Endothelial cell of umbilical vein (primary cell): ENCODE measurements around the gene LTBP2. TPM values are rescaled to one million over a fixed set of nuclear protein-coding genes. Genes with fewer than 3 reads are reported as not detected.

ENCODE experiments used
- BruUV-seq: library from RNA; stranded (reverse); fragments of 400-500 nt; replicated peaks from 2 replicates; lab custom pipeline; 2021; lab: Mats Ljungman, UMichigan
- CTCF ChIA-PET: fragments of 300-600, 350-600 bp; sonication (Branson Sonifier 250); formaldehyde crosslinking; loops from one replicate; lab custom pipeline; 2021; ENCODE audit warnings: antibody characterized with exemption, inconsistent platforms; lab: Charles Lee
- POLR2A ChIA-PET: fragments of 300-600, 350-600 bp; sonication (Branson Sonifier 250); formaldehyde crosslinking; loops from one replicate; lab custom pipeline; 2021; ENCODE audit warnings: antibody characterized with exemption, inconsistent platforms; lab: Charles Lee
- DNase-seq: peaks from one replicate; pipeline ENCODE4 v3.0.0-alpha.2; 2011; ENCODE audit warnings: low read depth, low spot score
- FAIRE-seq: peaks from 2 replicates; lab custom pipeline; 2011; peaks lifted over from hg19 to GRCh38; lab: Jason Lieb, UNC
- H2AFZ ChIP-seq: 2 replicates; pipeline ENCODE4 v1.6.0; 2012; ENCODE audit warnings: low read depth, low read length, control low read depth, inconsistent platforms
- H3K27ac ChIP-seq: 2 replicates; pipeline ENCODE4 v1.5.1; 2011; ENCODE audit warnings: low read depth, mild to moderate bottlenecking, control low read depth, low read length, moderate library complexity; ENCODE audit not compliant: insufficient read depth
- H3K27me3 ChIP-seq, 2 experiments: 2 replicates each; pipeline versions ENCODE4 v1.6.0 to v1.6.1; 2011; ENCODE audit warnings: low read length in 2 of 2, mixed read lengths in 1 of 2; ENCODE audit not compliant: control insufficient read depth in 2 of 2, insufficient read depth in 2 of 2
- H3K36me3 ChIP-seq, 2 experiments: 2 replicates in 1 of 2; 3 replicates in 1 of 2; pipeline ENCODE4 v1.5.1; 2011; ENCODE audit warnings: low read length in 2 of 2, mild to moderate bottlenecking in 1 of 2, moderate library complexity in 1 of 2; ENCODE audit not compliant: control insufficient read depth in 2 of 2, insufficient read depth in 2 of 2; ENCODE audit errors: extremely low read depth in 1 of 2
- H3K4me1 ChIP-seq: 3 replicates; pipeline ENCODE4 v1.5.1; 2011; ENCODE audit warnings: mild to moderate bottlenecking, low read length; ENCODE audit not compliant: control insufficient read depth, insufficient read depth; ENCODE audit errors: extremely low read depth
- H3K4me2 ChIP-seq: 2 replicates; pipeline ENCODE4 v1.6.1; 2011; ENCODE audit warnings: low read length, control low read depth, mixed read lengths; ENCODE audit not compliant: insufficient read depth
- H3K4me3 ChIP-seq, 3 experiments: fragments of 200-600 bp in 1 of 3; sonication (generic), shearing (Covaris generic) in 1 of 3; replicated peaks in 1 of 3; 2 replicates each; pipeline ENCODE4 v1.5.1; 2011 to 2016; ENCODE audit warnings: control low read depth in 3 of 3, low read length in 3 of 3, mild to moderate bottlenecking in 2 of 3, inconsistent platforms in 1 of 3, low read depth in 1 of 3, moderate library complexity in 1 of 3; ENCODE audit not compliant: insufficient read depth in 1 of 3
- H3K79me2 ChIP-seq: 2 replicates; pipeline ENCODE4 v1.6.0; 2012; ENCODE audit warnings: low read length, inconsistent platforms; ENCODE audit not compliant: control insufficient read depth, insufficient read depth
- H3K9ac ChIP-seq: replicated peaks from 2 replicates; pipeline ENCODE3; 2011; ENCODE audit warnings: low read length, control low read depth; ENCODE audit not compliant: insufficient read depth; ENCODE audit errors: extremely low read depth
- H3K9me1 ChIP-seq: replicated peaks from 3 replicates; pipeline ENCODE4 v1.6.0; 2011; ENCODE audit warnings: mild to moderate bottlenecking, low read length; ENCODE audit not compliant: control insufficient read depth, insufficient read depth; ENCODE audit errors: extremely low read depth
- H3K9me3 ChIP-seq: replicated peaks from 2 replicates; pipeline ENCODE4 v1.5.1; 2012; ENCODE audit warnings: low read length, inconsistent platforms; ENCODE audit not compliant: control insufficient read depth, insufficient read depth
- H4K20me1 ChIP-seq: replicated peaks from 2 replicates; pipeline ENCODE3; 2011; ENCODE audit warnings: mild to moderate bottlenecking, low read length; ENCODE audit not compliant: control insufficient read depth, insufficient read depth; ENCODE audit errors: extremely low read depth
- EZH2 ChIP-seq: IDR thresholded peaks from 2 replicates; pipeline ENCODE4 v1.6.1; 2012; ENCODE audit warnings: borderline replicate concordance, low read depth, mild to moderate bottlenecking, moderate library complexity, low read length, inconsistent platforms; ENCODE audit not compliant: severe bottlenecking
- JUN ChIP-seq: IDR thresholded peaks from 2 replicates; pipeline ENCODE4 v1.6.1; 2011; ENCODE audit warnings: borderline replicate concordance, low read depth; ENCODE audit not compliant: insufficient read length, insufficient read depth
- MYC ChIP-seq: IDR thresholded peaks from one replicate; pipeline ENCODE4 v1.6.1; 2011; ENCODE audit warnings: mild to moderate bottlenecking, low read depth, low read length
- POLR2AphosphoS5 ChIP-seq: IDR thresholded peaks from 2 replicates; pipeline ENCODE4 v1.6.1; 2012; ENCODE audit warnings: low read depth, mild to moderate bottlenecking, control low read depth, low read length, moderate library complexity; ENCODE audit not compliant: insufficient read depth
- dilution Hi-C: fragments of 300-500 bp; cut with MboI; formaldehyde crosslinking; loops from one replicate; pipeline ENCODE4 v1.15.0; 2019; ENCODE audit warnings: low sequenced_read_pairs; ENCODE audit not compliant: extremely low pct_ligation_motif_present
- intact Hi-C: fragments of 100-400 bp; cut with micrococcal nuclease; formaldehyde crosslinking; loops from one replicate; pipeline ENCODE4 v1.10.0; 2022
- polyA plus RNA-seq, 4 experiments: library from polyadenylated mRNA; depleted of rRNA in 3 of 4; stranded (reverse) in 3 of 4; unstranded in 1 of 4; fragments of >200 nt; gene quantifications; 2 replicates each; pipeline versions ENCODE4 v1.2.1 to v1.2.3, GENCODE V29; 2011 to 2012; ENCODE audit warnings: missing spikeins in 1 of 4
- total RNA-seq: library from RNA; stranded (reverse); gene quantifications from 2 replicates; pipeline ENCODE4 v1.2.3, GENCODE V29; 2021
- TF ChIP-seq, protein P1 (sequence below), 2 donors: IDR thresholded peaks; 1 replicate in 1 of 2; 2 replicates in 1 of 2; pipeline ENCODE4 v1.5.1; 2011; ENCODE audit warnings: low read length in 2 of 2, mild to moderate bottlenecking in 2 of 2, moderate library complexity in 2 of 2, control low read depth in 1 of 2, inconsistent platforms in 1 of 2, low read depth in 1 of 2; ENCODE audit not compliant: insufficient read depth in 1 of 2; ENCODE audit errors: extremely low read depth in 1 of 2
- TF ChIP-seq, protein P2 (sequence below): IDR thresholded peaks from 2 replicates; pipeline ENCODE4 v1.6.1; 2011; ENCODE audit not compliant: insufficient read depth, insufficient read length

Gene LTBP2
- total and polyA plus RNA-seq, 2 donors (not counting 3 experiments of a cell fraction or from before 2014, with no cell fraction given): 209 to 268 TPM

DNA sequence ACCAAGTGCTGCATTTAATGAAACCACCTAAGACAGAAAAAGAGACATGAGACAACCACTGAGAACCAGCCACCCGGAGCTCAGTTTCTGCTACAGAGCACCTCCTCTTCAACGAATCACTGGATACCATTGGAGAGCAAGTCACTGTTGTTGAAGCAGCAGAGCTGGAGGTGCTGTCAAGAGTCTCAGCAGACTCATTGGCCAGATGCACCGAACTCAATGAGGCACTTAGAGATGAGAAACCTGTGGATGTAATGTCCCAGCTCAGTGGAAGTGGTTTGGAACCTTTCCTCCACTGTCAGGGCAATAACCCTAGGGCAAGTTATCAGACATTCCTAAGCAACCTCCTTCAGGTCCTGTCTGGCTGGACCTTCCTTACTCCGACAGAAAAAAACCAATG is 132.0 kb downstream of the LTBP2 start:
- no peak overlapping the region for H3K4me2 ChIP-seq
- BruUV-seq: TSS peak; percentile 55
- dilution Hi-C loops (no loop called here), intact Hi-C loops (no loop called here)
- FAIRE-seq (no peak), DNase-seq (no peak)
- POLR2A ChIA-PET: no interaction called here
- H3K9me1 ChIP-seq: no peaks in the 10 kb centered on the region
- no peaks in the 10 kb centered on the region for H3K27me3 ChIP-seq
- H3K79me2 ChIP-seq: no peaks in the 10 kb centered on the region
- CTCF ChIA-PET: interaction anchor here (1.0 to 4.3 kb wide), 8 partner anchors 21 to 186 kb away, joined by 3 to 55 read pairs (median 12); no protein-coding TSS in a partner anchor
- TF ChIP-seq EZH2: no peak
- TF ChIP-seq JUN: no peak
- TF ChIP-seq POLR2AphosphoS5: no peak
- peaks cover 5% of the 10 kb centered on the region for H3K4me1 ChIP-seq
- H3K36me3 ChIP-seq: peaks cover 14 to 16% of the 10 kb centered on the region in 2 experiments
- H3K9ac ChIP-seq: no peak overlapping the region
- H3K27ac ChIP-seq: no peak overlapping the region
- H3K9me3 ChIP-seq: no peaks in the 10 kb centered on the region
- H2AFZ ChIP-seq: no peak overlapping the region
- no peak overlapping the region for H3K4me3 ChIP-seq
- H4K20me1 ChIP-seq: no peaks in the 10 kb centered on the region

DNA sequence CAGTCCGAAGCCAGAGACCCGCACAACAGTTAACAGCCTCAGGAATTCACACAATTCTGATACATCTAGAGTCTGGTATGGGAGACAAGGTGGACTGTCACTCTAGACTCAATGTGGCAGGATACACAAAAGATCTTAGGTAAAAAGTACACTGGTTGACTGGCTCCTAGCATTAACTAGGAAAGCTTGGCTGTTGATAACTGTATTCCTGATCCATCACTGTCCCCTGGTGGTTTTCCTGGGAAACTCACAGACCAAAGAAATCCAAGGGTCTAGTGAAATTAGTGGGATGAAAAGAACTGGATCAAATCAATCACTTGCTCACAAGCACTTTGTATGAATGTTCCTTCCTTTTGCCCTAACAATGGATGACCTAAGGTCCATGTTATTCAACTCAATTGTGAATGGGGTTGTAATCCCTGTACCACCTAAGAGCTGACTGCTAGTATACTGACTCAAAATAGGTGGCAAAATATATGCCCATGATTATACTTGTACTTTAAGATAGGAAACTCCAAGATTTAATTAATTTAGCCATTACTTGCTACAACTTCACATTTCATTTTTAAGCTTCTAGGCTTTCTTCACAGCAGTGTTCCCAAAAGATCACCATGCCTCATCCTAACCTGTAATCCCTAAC is 132.9 kb downstream of the LTBP2 start:
- TF ChIP-seq POLR2AphosphoS5: no peak
- TF ChIP-seq, protein P1, sequence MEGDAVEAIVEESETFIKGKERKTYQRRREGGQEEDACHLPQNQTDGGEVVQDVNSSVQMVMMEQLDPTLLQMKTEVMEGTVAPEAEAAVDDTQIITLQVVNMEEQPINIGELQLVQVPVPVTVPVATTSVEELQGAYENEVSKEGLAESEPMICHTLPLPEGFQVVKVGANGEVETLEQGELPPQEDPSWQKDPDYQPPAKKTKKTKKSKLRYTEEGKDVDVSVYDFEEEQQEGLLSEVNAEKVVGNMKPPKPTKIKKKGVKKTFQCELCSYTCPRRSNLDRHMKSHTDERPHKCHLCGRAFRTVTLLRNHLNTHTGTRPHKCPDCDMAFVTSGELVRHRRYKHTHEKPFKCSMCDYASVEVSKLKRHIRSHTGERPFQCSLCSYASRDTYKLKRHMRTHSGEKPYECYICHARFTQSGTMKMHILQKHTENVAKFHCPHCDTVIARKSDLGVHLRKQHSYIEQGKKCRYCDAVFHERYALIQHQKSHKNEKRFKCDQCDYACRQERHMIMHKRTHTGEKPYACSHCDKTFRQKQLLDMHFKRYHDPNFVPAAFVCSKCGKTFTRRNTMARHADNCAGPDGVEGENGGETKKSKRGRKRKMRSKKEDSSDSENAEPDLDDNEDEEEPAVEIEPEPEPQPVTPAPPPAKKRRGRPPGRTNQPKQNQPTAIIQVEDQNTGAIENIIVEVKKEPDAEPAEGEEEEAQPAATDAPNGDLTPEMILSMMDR (IDR thresholded peaks at IDR 0.05; ENCODE audit: extremely low read depth in 1 of 2, insufficient read depth in 1 of 2, low read depth in 1 of 2, low read length in 2 of 2): peak; percentile 77 to 78
- TF ChIP-seq, protein P2, sequence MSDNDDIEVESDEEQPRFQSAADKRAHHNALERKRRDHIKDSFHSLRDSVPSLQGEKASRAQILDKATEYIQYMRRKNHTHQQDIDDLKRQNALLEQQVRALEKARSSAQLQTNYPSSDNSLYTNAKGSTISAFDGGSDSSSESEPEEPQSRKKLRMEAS: no peak
- TF ChIP-seq JUN: no peak
- TF ChIP-seq MYC: no peak
- no peak overlapping the region for H3K27ac ChIP-seq
- no peaks in the 10 kb centered on the region for H4K20me1 ChIP-seq
- FAIRE-seq (peak; percentile 87), DNase-seq (peak; percentile 67)
- H3K4me2 ChIP-seq: no peak overlapping the region
- no peaks in the 10 kb centered on the region for H3K9me1 ChIP-seq
- intact Hi-C loops (loop anchor here (1.0 kb wide), 4 partner anchors 20 to 271 kb away; no protein-coding TSS in a partner anchor), dilution Hi-C loops (no loop called here)
- H3K27me3 ChIP-seq: no peaks in the 10 kb centered on the region
- BruUV-seq: no TSS peak
- H3K36me3 ChIP-seq: peaks cover 16% of the 10 kb centered on the region in 2 experiments
- no peaks in the 10 kb centered on the region for H3K9me3 ChIP-seq
- no peak overlapping the region for H3K4me3 ChIP-seq
- no peaks in the 10 kb centered on the region for H3K79me2 ChIP-seq
- POLR2A ChIA-PET: no interaction called here
- H3K9ac ChIP-seq: no peak overlapping the region
- peaks cover 5% of the 10 kb centered on the region for H3K4me1 ChIP-seq
- H2AFZ ChIP-seq: no peak overlapping the region
- CTCF ChIA-PET: interaction anchor here (0.6 to 4.3 kb wide), 19 partner anchors 9 to 185 kb away, joined by 3 to 55 read pairs (median 4); partner anchors contain the start of genes ISCA2 and NPC2
